SKM-1 treated with dmso at 0.1 percent for 144 hours (cell line): ENCODE measurements around the gene CNPY3.

ENCODE experiments used
- DNase-seq: peaks from one replicate; lab custom pipeline; 2025; ENCODE audit not compliant: unreplicated experiment; lab: John Stamatoyannopoulos, UW

The CNPY3 gene

DNA sequence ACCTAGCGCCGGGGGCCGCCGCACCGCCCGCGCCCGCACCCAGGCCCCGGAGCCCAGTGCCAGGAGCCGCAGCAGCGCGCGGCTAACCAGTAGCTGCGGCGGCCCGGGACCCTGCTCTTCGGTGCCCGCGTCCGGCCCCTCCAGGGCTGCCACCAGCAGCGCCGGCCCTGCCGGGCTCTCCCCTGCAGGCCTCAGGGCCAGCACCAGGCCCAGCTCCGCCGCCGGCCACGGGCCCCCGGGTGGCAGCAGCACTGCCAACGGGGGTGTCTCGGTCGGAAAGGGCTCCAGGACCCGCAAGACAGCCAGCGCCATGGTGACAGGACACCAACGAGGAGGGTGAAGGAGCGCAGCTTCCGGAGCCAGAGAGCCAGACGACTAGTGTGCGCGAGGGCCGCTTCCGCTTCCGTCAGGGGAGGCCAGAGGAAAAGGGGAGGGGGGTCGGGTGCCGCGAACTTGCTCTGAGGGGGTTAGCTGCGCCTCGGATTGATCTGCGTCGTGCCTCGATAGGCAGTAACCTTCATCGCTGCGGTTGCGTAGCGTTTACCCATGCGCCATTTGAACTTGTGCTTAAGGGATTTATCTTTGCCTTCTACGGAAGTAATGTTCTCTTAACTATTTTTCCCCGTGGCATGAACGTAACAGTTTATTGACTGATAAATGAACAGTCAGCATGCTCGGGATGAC, 49.7 kb downstream of the CNPY3 start, which contains the start of gene PEX6:
TSS of gene PEX6 (minus strand) at position 343 of the 684 bp plus-strand sequence. CDS start at position 312, 31 bp downstream.
- peak; percentile 91 for DNase-seq

DNA sequence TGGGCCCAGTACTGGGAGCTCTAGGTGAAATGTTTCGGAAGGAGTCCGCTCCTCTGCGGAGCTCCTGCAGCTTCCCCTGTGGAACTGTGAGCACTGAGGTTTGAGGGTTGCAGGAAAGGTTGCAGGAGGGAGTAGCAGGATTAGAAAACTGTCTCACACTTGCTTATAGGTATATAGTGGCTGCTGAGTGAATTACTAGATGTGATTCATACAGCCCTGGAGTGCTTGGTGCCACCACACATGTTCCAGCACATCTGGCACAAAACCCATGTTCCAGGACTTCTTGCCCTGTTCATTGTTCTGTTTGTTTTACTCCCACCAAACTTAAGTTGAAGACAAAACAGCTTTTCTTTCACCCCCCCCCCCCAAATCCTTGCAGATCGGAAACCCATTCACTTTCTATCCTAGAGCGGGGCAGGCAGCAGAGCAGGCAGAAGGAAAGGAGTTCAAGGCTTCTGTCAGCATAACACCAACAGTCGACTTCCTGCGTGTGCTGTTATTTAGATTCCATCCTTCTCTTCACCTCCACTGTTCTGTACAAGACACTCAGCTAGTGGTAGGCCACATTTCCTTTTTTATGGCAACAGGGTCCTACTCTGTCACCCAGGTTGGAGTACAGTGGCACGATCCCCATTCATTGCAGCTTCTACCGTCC, 50.4 kb downstream of the CNPY3 start:
- DNase-seq: no peak

DNA sequence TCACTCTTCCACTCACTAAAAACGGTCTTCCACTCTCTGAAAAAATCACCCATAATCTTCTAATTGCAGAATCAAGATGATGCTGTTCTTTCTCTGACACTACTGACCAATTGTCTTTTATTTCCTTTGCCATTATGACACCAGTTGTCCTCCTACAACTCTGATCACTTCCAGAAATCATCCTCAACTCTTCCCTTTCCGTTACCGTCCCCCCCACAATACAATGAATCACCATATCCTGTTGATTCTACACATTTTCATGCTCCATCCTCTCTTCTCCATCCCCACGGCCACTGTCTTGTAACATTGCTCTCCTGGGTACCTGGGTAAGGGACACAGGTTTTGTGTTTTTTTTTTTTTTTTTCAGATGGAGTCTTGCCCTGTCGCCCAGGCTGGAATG, 52.6 kb downstream of the CNPY3 start:
- no peak for DNase-seq

DNA sequence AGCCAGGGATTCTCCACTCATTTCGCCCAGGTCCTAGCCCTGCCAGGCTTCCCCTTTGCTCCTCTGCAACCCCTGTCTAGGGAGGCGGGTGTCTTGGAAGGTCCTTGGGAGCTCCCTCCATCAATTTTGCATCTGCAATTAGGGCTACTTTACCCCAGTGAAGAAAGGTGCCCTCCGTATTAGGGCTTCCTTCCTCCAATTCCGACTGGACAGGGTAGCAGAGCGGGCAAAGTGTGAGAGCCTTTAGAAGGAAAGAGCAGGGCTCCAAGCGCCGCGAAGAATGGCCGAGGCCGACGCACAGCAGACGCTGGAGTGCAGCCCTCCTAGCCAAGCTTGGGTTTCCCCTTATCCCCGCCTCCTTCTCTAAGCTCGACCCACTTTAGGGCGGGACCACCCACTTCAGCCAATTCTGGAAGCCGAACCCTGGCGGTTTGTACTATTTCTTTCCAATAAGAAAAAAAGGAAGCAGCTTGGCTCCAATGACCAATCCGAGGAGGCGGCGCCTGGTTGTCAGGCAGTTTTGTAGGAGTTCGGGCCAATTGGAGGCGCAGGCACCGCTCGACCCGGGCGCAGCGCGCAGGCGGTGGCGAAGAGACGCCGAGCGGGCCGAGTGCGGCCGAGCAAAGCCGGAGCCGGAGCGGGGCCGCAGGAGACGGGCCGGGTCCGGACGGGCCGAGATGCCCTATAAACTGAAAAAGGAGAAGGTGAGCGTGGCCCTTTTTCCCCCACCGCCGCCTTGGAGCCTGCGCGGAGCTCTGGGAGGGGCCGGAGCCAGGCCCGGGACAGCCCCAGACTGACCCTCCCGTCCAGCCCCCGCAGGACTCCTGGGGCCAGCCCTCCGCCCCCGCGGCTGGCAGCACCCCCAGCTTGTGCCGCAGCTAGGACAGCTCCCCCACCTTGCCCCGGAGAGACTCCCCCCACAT, 55.0 kb downstream of the CNPY3 start, which contains the start of gene PPP2R5D:
TSS of gene PPP2R5D (plus strand) at position 570 of the 923 bp plus-strand sequence. CDS start at position 678, 108 bp downstream.
- peak; percentile 100 for DNase-seq

DNA sequence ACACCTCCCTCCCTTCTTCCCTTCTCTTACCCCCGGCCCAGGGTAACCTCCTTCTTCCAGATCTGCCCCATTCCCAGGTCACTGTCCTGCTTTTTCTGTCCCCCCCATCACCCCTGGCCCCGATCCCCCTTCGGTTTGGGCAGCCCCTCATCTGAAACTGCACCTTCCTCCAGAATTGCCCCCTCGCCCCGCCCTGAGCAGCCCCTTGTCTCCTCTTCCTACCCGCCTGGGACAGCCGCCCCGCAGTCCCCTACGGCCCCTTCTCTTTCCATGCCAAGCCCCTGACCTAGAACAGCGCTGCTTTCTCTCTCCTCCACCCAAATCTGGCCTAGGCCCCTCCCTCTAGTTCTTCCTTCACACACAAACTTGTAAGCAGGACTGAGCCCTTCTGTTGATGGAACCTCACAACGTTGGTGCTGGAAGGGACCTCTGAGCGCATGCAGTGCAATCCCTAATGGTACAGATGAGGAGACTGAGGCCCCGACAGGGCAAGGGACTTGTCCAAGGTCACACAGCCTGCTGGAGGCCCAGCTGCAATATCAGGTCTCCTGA, 55.7 kb downstream of the CNPY3 start:
- no peak for DNase-seq

DNA sequence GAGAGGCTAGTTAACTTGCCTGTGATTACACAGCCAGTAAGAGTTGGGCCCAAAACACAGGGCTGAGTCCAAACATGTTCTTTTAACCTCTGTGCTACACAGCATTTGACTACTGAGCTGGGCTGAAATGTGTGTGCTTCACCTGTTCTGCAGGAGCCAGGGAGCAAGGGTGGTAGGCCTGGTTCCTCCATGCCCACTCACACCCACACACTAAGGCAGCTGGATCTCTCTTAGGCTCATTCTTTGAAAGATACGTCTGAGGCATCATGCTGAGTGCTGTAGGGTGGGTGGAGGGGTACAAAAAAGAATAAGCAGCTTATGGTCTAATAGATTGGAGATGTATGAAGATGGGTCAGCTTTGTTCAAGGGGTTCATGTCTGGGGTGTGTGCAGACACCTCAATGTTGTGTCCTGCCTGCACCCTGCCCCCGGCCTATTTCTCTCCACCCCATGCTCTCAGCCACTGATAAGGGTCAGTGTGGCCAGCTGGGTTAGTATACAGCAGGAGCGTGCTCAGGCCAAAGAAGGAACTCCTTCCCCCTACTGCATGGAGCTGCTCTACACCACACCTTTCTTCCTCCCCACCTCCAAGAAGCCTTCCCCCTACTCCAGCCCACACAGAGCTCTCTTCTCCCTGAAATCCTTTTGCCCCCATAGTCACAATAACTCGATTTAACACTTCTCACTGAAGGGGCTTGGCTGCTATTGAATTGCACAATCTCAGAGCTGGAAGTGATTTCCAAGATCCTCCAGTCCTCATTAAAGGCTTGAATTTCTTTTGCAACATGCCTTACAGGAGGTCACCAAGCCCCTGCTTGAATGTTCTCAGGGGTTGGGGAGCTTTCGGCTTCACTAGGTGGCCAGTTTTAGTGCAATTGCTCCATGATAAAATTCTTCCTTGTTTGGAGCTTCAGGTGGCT, 58.5 kb downstream of the CNPY3 start:
- no peak for DNase-seq

DNA sequence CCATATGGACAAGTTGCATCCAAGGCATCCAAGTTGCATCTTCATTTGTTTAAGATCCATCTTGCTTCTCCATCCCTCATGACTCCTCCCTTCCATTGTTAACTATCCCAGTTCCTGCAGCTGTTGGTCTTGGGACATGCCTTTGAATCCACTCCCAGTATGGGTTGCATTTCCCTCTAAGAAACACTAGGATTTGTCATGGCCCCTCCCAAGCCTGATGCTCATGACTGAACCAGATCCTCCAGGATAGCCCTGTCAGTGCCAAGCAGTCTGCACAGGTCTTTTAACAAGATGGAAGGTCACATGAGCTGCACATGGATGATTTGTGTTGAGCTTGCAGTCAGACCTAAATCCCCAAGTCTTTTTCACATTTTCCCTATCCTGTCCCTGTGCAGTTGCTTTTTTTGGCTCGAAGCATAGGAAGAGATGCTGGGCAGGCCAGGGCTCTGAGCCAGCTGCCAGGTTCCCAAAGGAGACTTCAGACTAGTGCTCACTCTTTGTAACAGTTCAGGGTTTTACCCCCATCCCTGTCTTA, 59.3 kb downstream of the CNPY3 start:
- DNase-seq: no peak
